ENCODE data around the gene METTL18.

DNA sequence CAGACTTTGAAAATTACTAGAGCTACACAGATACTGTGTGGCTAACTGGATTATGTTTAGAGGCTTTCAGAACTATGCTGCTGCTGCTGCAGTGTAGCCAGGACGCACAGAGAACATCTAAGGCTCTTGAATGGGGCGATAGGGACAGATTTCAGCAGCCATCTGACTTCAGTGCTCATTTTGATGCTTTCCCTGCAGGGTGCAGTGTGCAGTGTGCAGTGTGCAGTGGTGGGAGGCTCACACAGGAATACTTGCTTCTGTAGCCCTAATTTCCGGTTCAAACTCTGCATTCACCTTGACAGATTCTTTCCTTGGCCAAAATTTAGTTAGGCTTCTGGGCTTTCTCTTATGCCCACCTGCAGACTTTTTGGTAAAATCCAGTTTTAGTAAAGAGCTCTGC lies 7.7 kb downstream of the METTL18 start:
- TF ChIP-seq, protein P1, sequence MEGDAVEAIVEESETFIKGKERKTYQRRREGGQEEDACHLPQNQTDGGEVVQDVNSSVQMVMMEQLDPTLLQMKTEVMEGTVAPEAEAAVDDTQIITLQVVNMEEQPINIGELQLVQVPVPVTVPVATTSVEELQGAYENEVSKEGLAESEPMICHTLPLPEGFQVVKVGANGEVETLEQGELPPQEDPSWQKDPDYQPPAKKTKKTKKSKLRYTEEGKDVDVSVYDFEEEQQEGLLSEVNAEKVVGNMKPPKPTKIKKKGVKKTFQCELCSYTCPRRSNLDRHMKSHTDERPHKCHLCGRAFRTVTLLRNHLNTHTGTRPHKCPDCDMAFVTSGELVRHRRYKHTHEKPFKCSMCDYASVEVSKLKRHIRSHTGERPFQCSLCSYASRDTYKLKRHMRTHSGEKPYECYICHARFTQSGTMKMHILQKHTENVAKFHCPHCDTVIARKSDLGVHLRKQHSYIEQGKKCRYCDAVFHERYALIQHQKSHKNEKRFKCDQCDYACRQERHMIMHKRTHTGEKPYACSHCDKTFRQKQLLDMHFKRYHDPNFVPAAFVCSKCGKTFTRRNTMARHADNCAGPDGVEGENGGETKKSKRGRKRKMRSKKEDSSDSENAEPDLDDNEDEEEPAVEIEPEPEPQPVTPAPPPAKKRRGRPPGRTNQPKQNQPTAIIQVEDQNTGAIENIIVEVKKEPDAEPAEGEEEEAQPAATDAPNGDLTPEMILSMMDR (IDR thresholded peaks at IDR 0.05), result no peak
- TF ChIP-seq POLR2A (IDR thresholded peaks at IDR 0.05), result no peak
